GM23338 (cell line): ENCODE results near the gene BMP8B. TPM values are rescaled to one million over a fixed set of nuclear protein-coding genes. Genes with fewer than 3 reads are reported as not detected.

ENCODE experiments used
- ATAC-seq: fragments of 200-7000 bp; cut with Tn5 transposase; 3 replicates; pipeline ENCODE4 v1.9.1; 2020
- DNase-seq: peaks from one replicate; pipeline ENCODE4 v3.0.0-alpha.2; 2015; ENCODE audit warnings: low spot score
- H2AFZ ChIP-seq: fragments of 200-600 bp; sonication (generic); 2 replicates; pipeline ENCODE4 v1.8.0; 2016; ENCODE audit warnings: antibody characterized with exemption, mild to moderate bottlenecking, moderate library complexity
- H3F3A ChIP-seq: fragments of 200-600 bp; sonication (generic); replicated peaks from 2 replicates; pipeline ENCODE4 v1.8.0; 2017; ENCODE audit warnings: antibody characterized with exemption, mixed run types, low read depth
- H3K27ac ChIP-seq: fragments of 200-600 bp; sonication (generic); 2 replicates; pipeline ENCODE4 v1.6.1; 2016; ENCODE audit warnings: low read depth
- H3K27me3 ChIP-seq: fragments of 200-600 bp; sonication (generic); 2 replicates; pipeline ENCODE4 v1.8.0; 2016; ENCODE audit warnings: mild to moderate bottlenecking, mixed run types, moderate library complexity; ENCODE audit not compliant: insufficient read depth
- H3K36me3 ChIP-seq: fragments of 200-600 bp; sonication (generic); 2 replicates; pipeline ENCODE4 v1.8.0; 2016; ENCODE audit warnings: mild to moderate bottlenecking; ENCODE audit not compliant: insufficient read depth
- H3K4me1 ChIP-seq: fragments of 200-600 bp; sonication (generic); 2 replicates; pipeline ENCODE4 v1.8.0; 2016; ENCODE audit warnings: mild to moderate bottlenecking, moderate library complexity; ENCODE audit not compliant: insufficient read depth
- H3K4me2 ChIP-seq: fragments of 200-600 bp; sonication (generic); 2 replicates; pipeline ENCODE4 v1.7.1; 2017; ENCODE audit warnings: mixed run types
- H3K4me3 ChIP-seq: fragments of 200-600 bp; sonication (generic); 2 replicates; pipeline ENCODE4 v1.6.1; 2016; ENCODE audit warnings: mixed run types
- H3K79me2 ChIP-seq: fragments of 200-600 bp; sonication (generic); replicated peaks from 2 replicates; pipeline ENCODE4 v1.8.0; 2017; ENCODE audit warnings: mild to moderate bottlenecking; ENCODE audit not compliant: insufficient read depth
- H3K9me2 ChIP-seq: fragments of 200-600 bp; sonication (generic); 2 replicates; pipeline ENCODE4 v1.8.0; 2017; ENCODE audit not compliant: insufficient read depth
- H4K20me1 ChIP-seq: fragments of 200-600 bp; sonication (generic); replicated peaks from 2 replicates; pipeline ENCODE4 v1.8.0; 2017; ENCODE audit warnings: mild to moderate bottlenecking; ENCODE audit not compliant: insufficient read depth
- H3K27ac Mint-ChIP-seq: 2 replicates; pipeline ENCODE4 v1.8.0; 2020; ENCODE audit warnings: inconsistent platforms, mild to moderate bottlenecking, moderate library complexity, mixed read lengths
- H3K27me3 Mint-ChIP-seq: 3 replicates; pipeline ENCODE4 v1.8.0; 2022; ENCODE audit warnings: low read depth, mild to moderate bottlenecking, moderate library complexity, mixed read lengths, inconsistent platforms; ENCODE audit not compliant: insufficient read depth, poor library complexity
- H3K36me3 Mint-ChIP-seq: 3 replicates; pipeline ENCODE4 v1.8.0; 2021; ENCODE audit warnings: low read depth, mild to moderate bottlenecking, inconsistent platforms, moderate library complexity, mixed read lengths
- H3K4me1 Mint-ChIP-seq: 3 replicates; pipeline ENCODE4 v1.8.0; 2020; ENCODE audit warnings: mild to moderate bottlenecking, inconsistent platforms, mixed read lengths
- H3K4me3 Mint-ChIP-seq: 3 replicates; pipeline ENCODE4 v1.8.0; 2021; ENCODE audit warnings: moderate library complexity, mild to moderate bottlenecking, inconsistent platforms, mixed read lengths
- H3K9me3 Mint-ChIP-seq: 3 replicates; pipeline ENCODE4 v1.8.0; 2020; ENCODE audit warnings: moderate library complexity, mild to moderate bottlenecking, inconsistent platforms, mixed read lengths
- CREB1 ChIP-seq: fragments of 250-450 bp; sonication (Bioruptor Pico); IDR thresholded peaks from 2 replicates; pipeline ENCODE4 v1.5.0; 2020; ENCODE audit warnings: low read depth, mild to moderate bottlenecking, moderate library complexity
- NANOG ChIP-seq: IDR thresholded peaks from 2 replicates; pipeline ENCODE4 v1.6.1; 2016; ENCODE audit warnings: antibody characterized with exemption, borderline replicate concordance
- POLR2AphosphoS5 ChIP-seq: IDR thresholded peaks from 2 replicates; pipeline ENCODE4 v1.6.1; 2016; ENCODE audit warnings: antibody characterized with exemption, low read depth
- STAT1 ChIP-seq: IDR thresholded peaks from one replicate; pipeline ENCODE4 v1.6.1; 2016; ENCODE audit warnings: antibody characterized with exemption; ENCODE audit not compliant: unreplicated experiment
- ZNF331 ChIP-seq: fragments of 250-450 bp; sonication (Bioruptor Pico); IDR thresholded peaks from 2 replicates; pipeline ENCODE4 v1.5.0; 2020; ENCODE audit warnings: low read depth, mild to moderate bottlenecking, moderate library complexity
- polyA plus RNA-seq: library from polyadenylated mRNA; unstranded; fragments of >200 nt; fragmentation: Nextera tagmentation; extraction: Ambion mirVana; gene quantifications from 2 replicates; pipeline ENCODE4 v1.2.1, GENCODE V29; 2016
- total RNA-seq: library from RNA; depleted of rRNA; stranded (reverse); fragments of >200 nt; shearing (Covaris generic); gene quantifications from 2 replicates; pipeline ENCODE4 v1.2.3, GENCODE V29; 2014
- TF ChIP-seq, protein P1 (sequence below), 2 experiments: fragments of 200-600 bp in 1 of 2; sonication (generic) in 1 of 2; conservative IDR thresholded peaks; 2 replicates each; pipeline versions ENCODE4 v1.5.1 to v1.6.1; 2016 to 2017; ENCODE audit warnings: antibody characterized with exemption in 2 of 2, low read depth in 2 of 2, mild to moderate bottlenecking in 2 of 2, moderate library complexity in 1 of 2
- TF ChIP-seq, protein P2 (sequence below): IDR thresholded peaks from one replicate; pipeline ENCODE4 v1.6.1; 2018; ENCODE audit warnings: antibody characterized with exemption; ENCODE audit not compliant: unreplicated experiment
- TF ChIP-seq, protein P3 (sequence below): IDR thresholded peaks from 2 replicates; pipeline ENCODE4 v1.6.1; 2016; ENCODE audit warnings: antibody characterized with exemption

Gene BMP8B
- total and polyA plus RNA-seq, 2 experiments from 2014 or later, result 0.16 to 0.90 TPM

DNA sequence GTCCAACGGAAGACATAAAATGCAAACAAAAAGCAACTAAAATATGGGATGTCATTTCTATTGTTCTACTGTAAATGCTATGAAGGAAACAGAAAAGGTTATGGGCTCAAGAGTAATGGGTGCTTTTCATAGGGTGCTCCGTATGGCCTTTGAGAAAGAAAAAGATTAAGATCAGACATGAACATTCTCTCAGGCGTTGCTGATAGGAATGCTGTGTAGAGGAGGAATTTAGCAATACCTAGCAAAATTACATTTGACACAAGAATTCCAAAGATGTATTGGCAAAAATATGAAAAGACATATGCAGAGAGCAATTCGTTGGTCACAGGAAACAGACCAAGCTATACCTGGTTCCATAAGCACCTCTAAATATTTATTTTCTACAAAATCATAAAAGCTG lies 11.8 kb downstream of the BMP8B start:
- peaks cover 6% of the 10 kb centered on the region; the same call in 1 of the 2 replicates for H3K27me3 ChIP-seq
- H3F3A ChIP-seq, result no peaks in the 10 kb centered on the region
- Mint-ChIP-seq H3K27me3 (peaks cover 8% of the 10 kb centered on the region), H3K4me1 (peaks cover 4% of the 10 kb centered on the region; the same call in 2 of the 3 replicates), H3K36me3 (no peaks in the 10 kb centered on the region), H3K27ac (no peak overlapping the region), H3K4me3 (no peak overlapping the region), H3K9me3 (no peaks in the 10 kb centered on the region)
- H2AFZ ChIP-seq, result no peak overlapping the region
- H3K4me2 ChIP-seq, result no peak overlapping the region
- no peaks in the 10 kb centered on the region for H3K79me2 ChIP-seq
- no peak for ATAC-seq
- TF ChIP-seq POLR2AphosphoS5 (no peak), STAT1 (no peak), NANOG (no peak), ZNF331 (CRISPR knock-in tag) (no peak), CREB1 (CRISPR knock-in tag) (no peak)
- TF ChIP-seq, protein P1, sequence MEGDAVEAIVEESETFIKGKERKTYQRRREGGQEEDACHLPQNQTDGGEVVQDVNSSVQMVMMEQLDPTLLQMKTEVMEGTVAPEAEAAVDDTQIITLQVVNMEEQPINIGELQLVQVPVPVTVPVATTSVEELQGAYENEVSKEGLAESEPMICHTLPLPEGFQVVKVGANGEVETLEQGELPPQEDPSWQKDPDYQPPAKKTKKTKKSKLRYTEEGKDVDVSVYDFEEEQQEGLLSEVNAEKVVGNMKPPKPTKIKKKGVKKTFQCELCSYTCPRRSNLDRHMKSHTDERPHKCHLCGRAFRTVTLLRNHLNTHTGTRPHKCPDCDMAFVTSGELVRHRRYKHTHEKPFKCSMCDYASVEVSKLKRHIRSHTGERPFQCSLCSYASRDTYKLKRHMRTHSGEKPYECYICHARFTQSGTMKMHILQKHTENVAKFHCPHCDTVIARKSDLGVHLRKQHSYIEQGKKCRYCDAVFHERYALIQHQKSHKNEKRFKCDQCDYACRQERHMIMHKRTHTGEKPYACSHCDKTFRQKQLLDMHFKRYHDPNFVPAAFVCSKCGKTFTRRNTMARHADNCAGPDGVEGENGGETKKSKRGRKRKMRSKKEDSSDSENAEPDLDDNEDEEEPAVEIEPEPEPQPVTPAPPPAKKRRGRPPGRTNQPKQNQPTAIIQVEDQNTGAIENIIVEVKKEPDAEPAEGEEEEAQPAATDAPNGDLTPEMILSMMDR (conservative IDR thresholded peaks at IDR 0.05; ENCODE audit: low read depth in 2 of 2), result no peak
- TF ChIP-seq, protein P2, sequence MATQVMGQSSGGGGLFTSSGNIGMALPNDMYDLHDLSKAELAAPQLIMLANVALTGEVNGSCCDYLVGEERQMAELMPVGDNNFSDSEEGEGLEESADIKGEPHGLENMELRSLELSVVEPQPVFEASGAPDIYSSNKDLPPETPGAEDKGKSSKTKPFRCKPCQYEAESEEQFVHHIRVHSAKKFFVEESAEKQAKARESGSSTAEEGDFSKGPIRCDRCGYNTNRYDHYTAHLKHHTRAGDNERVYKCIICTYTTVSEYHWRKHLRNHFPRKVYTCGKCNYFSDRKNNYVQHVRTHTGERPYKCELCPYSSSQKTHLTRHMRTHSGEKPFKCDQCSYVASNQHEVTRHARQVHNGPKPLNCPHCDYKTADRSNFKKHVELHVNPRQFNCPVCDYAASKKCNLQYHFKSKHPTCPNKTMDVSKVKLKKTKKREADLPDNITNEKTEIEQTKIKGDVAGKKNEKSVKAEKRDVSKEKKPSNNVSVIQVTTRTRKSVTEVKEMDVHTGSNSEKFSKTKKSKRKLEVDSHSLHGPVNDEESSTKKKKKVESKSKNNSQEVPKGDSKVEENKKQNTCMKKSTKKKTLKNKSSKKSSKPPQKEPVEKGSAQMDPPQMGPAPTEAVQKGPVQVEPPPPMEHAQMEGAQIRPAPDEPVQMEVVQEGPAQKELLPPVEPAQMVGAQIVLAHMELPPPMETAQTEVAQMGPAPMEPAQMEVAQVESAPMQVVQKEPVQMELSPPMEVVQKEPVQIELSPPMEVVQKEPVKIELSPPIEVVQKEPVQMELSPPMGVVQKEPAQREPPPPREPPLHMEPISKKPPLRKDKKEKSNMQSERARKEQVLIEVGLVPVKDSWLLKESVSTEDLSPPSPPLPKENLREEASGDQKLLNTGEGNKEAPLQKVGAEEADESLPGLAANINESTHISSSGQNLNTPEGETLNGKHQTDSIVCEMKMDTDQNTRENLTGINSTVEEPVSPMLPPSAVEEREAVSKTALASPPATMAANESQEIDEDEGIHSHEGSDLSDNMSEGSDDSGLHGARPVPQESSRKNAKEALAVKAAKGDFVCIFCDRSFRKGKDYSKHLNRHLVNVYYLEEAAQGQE, result no peak
- no peaks in the 10 kb centered on the region for H4K20me1 ChIP-seq
- no peaks in the 10 kb centered on the region for H3K36me3 ChIP-seq
- H3K9me2 ChIP-seq, result no peaks in the 10 kb centered on the region
- H3K27ac ChIP-seq, result no peak overlapping the region
- no peaks in the 10 kb centered on the region for H3K4me1 ChIP-seq
- no peak overlapping the region for H3K4me3 ChIP-seq
- no peak for DNase-seq

DNA sequence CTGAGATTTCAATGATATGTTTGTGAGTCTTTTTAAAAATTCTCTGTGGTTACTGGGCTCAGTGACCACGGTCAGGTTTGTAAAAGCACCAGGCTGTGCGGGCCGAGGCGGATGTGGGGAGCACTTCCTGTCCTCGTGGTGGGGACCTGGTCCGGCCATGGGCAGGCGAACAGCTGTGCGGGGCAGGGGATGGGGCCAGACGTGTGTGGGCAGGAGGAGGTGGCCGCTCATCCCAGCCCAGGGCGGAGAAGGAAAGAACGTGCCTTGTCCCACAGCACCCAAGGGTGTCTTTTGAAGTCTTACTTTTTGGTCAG lies 12.3 kb downstream of the BMP8B start:
- H3K4me3 Mint-ChIP-seq, result no peak overlapping the region
- DNase-seq (no peak), ATAC-seq (no peak)
- peaks cover 8% of the 10 kb centered on the region for H3K27me3 Mint-ChIP-seq
- no peaks in the 10 kb centered on the region for H3K4me1 ChIP-seq
- no peaks in the 10 kb centered on the region for H3K9me3 Mint-ChIP-seq
- H3K4me1 Mint-ChIP-seq, result peaks cover 4% of the 10 kb centered on the region; the same call in 2 of the 3 replicates
- no peaks in the 10 kb centered on the region for H3K36me3 Mint-ChIP-seq
- H3K4me2 ChIP-seq, result no peak overlapping the region
- H3K27me3 ChIP-seq, result peaks cover 9% of the 10 kb centered on the region
- H4K20me1 ChIP-seq, result no peaks in the 10 kb centered on the region
- H3K36me3 ChIP-seq, result no peaks in the 10 kb centered on the region
- H3K27ac Mint-ChIP-seq, result no peak overlapping the region
- H3K9me2 ChIP-seq, result no peaks in the 10 kb centered on the region
- H3F3A ChIP-seq, result no peaks in the 10 kb centered on the region
- H3K79me2 ChIP-seq, result no peaks in the 10 kb centered on the region
- no peak overlapping the region for H3K27ac ChIP-seq
- H3K4me3 ChIP-seq, result no peak overlapping the region
- H2AFZ ChIP-seq, result no peak overlapping the region
- TF ChIP-seq STAT1 (no peak), ZNF331 (CRISPR knock-in tag) (no peak), POLR2AphosphoS5 (no peak)
- TF ChIP-seq, protein P1 (conservative IDR thresholded peaks at IDR 0.05; ENCODE audit: low read depth in 2 of 2), result no peak
- TF ChIP-seq, protein P3, sequence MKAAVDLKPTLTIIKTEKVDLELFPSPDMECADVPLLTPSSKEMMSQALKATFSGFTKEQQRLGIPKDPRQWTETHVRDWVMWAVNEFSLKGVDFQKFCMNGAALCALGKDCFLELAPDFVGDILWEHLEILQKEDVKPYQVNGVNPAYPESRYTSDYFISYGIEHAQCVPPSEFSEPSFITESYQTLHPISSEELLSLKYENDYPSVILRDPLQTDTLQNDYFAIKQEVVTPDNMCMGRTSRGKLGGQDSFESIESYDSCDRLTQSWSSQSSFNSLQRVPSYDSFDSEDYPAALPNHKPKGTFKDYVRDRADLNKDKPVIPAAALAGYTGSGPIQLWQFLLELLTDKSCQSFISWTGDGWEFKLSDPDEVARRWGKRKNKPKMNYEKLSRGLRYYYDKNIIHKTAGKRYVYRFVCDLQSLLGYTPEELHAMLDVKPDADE, result no peak
